GM12892 (cell line): ENCODE results near the gene NR3C2.

Source experiments
- POLR2AphosphoS5 ChIP-seq: IDR thresholded peaks from 2 replicates; pipeline ENCODE4 v1.6.1; 2011; ENCODE audit warnings: low read depth, low read length, control low read depth
- TAF1 ChIP-seq: IDR thresholded peaks from 2 replicates; pipeline ENCODE4 v1.6.1; 2011; ENCODE audit warnings: low read depth, mild to moderate bottlenecking, control low read depth, low read length, borderline replicate concordance

GRCh38 chr4:148426643-148427042 lies 15.6 kb downstream of the NR3C2 start:
- TF ChIP-seq POLR2AphosphoS5 (no peak), TAF1 (no peak)
